HG03108 (cell line): ENCODE data around the gene PPP1R37.

ENCODE experiments used
- ATAC-seq: cut with Tn5 transposase; IDR thresholded peaks from one replicate; pipeline ENCODE4 v1.9.1; 2021; ENCODE audit warnings: moderate library complexity; ENCODE audit not compliant: unreplicated experiment

The PPP1R37 gene

DNA sequence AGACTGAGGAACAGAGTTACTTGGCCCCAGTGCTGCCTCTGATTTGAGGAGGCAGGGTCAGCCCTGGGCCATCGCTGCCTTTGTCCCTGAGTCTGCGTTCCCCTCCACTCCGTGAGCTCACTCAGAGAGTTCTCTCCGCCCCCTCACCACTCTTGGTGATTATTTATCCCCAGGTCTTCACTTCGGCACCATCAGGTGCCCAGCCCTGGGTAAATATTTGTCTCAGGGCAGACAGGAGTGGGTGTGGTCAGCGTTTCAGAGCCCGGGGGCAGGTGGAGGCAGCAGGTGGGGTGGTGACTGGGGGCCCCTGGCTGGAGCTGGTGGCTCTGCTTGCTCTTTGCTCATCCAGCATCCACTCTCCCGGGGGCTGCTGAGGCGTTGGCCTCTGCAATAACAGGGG is 20.6 kb downstream of the PPP1R37 start:
- ATAC-seq, result no peak

DNA sequence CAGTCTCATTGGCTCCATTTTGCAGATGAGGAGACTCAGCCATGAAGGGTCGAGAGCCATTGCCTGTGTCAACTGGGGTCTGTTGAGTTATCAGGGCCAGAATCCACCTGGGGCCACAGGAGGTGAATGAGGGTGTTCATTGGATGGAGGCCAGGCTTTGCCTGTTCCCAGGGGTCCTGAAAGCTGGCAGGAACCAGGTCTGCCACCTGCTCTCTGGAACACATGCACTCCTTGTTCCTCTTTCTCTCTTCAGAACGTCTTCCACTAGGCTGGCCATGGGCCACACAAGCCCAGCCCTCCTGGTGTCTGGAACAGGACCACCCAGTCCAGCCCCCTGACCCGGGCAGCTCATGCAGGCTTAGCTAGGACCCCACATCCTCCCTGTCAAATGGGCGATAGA is 21.1 kb downstream of the PPP1R37 start:
- ATAC-seq, result no peak

DNA sequence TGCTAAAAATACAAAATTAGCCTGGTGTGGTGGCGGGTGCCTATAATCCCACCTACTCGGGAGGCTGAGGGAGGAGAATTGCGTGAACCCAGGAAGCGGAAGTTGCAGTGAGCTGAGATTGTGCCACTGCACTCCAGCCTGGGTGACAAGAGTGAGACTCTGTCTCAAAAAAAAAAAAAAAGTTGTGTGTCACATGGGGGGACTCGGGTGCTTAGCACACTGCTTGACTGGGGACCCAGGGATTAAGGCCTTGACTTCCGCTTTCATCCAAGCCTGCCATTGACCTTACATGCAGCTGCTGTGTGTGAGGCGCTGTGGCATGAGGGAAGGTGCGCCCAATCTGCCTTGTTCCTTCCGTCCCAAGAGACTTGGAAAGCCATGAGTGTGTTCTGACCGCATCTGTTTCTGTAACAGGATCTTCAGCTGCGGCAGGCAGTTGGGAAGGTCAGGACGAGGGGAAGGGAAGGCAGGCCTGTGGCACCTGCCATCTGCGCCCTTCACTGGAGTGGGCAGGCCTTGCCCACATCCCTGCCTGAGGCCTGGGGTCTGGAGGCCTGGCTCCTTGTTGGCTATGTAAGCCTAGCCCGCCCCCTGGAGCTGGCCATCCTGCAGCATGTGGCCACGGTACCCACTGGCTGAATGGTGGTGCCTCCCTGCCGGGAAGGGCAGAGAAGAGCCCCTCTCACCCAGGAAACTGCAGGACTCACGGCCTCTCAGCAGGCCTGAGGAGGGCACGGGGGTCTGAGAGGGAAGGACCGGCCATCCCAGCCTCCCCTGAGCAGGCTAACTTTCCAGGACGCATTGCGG is 23.0 kb downstream of the PPP1R37 start:
- ATAC-seq, result no peak

DNA sequence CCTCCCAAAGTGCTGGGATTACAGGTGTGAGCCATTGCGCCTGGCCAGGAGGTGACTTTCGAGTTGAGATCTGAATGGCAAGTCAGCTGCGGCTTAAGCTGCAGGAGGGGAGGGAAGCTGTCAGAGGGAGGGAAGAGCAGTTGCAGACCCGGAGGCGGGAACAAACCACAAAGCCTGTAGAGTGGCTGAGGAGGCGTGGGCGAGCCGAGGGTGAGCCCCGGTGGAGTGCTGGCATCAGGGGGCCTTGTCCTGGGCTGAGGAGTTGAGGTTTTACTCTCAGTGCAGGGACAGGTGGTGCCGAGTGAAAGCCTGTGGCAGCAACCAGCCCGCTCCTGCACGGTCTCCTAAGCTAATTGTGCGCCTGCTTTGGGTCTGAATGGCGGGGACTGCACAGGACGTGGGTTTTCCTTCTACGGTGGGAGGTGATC is 24.2 kb downstream of the PPP1R37 start:
- no peak for ATAC-seq

DNA sequence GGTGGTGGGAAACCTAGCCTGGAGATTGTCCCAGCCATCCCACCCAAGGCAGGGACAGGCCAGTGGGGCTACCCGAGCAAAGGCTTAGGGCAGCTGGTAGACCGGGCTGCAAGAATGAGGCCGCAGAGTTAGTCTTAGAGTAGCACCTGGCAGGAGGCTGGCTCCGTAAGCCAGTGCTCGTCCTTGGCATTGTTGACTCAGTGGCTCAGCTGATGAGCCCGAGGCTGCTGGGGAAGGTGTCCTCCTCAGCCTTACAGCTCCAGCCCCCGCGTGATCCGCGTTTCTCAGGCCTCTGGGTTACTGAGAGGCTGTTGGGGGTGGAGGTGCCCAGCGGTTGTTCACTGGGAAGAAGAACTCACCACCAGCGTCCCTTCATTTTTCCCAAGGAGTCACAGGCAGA is 24.7 kb downstream of the PPP1R37 start:
- no peak for ATAC-seq

DNA sequence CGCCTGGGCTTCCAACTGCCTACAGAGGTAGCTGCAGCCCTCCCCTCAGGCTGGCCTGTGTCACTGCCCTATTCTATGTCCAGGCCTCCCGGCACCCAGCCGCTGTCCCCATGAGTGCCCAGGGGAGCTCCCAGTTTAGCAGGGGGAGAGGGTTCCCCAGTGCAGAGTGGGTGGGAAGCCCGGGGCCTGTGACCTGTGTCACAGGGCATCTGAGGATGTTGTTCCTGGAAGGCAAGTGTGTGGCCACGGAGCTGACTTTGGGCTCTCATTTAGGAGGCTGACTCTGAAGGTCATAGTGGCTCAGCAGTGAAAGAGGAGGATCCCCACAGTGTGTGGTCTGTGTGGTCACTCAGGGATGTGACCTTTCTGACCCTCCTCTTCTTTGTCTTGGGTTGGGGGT is 25.1 kb downstream of the PPP1R37 start:
- ATAC-seq, result no peak

DNA sequence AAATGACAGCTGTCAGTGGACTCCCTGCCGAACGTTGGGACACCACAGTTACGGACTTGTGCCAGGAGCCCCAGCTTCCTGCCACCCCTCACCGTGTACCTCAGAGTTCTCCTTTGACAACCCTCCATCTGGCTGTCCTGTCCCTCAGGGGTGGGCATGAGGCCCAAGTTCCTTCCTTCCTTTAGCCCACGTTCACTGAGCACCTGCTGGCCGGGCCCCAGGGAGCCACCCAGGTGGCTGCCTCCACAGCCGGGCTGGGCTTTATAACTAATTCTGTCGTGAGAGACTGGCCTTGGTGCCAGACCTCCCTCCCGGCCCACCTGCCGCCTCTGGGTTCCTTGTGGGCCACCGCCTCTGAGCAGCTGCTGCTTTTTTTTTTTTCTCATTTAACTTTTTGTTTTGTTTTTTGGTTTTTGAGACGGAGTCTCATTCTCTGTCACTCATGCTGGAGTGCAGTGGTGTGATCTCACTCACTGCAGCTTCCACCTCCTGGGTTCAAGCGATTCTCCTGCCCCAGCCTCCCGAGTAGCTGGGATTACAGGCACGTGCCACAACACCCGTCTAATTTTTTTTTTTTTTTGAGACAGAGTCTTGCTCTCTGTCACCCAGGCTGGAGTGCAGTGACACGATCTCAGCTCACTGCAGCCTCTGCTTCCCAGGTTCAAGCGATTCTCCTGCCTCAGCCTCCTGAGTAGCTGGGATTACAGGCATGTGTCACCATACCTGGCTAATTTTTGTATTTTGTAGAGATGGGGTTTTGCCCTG is 25.8 kb downstream of the PPP1R37 start:
- ATAC-seq, result peak; percentile 40

DNA sequence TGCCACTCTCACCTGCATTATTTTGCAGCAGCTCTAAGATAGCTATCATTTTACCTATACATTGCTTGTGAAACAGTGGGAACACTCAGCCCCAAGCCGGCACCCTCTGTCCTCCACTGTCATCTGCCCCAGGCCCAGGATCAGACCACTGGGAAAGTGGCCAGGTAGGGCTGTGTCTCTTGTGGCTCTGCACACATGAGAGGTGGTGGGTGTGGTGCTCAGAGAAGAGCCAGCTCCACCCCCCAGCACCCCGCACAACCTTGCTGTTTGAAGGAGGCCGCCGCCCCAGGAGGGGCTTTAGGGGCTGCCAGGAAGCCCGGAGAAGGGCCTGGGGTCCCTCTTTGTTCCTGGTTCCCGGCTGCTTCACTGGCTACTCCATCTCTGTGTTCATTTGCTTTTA is 26.6 kb downstream of the PPP1R37 start:
- no peak for ATAC-seq

DNA sequence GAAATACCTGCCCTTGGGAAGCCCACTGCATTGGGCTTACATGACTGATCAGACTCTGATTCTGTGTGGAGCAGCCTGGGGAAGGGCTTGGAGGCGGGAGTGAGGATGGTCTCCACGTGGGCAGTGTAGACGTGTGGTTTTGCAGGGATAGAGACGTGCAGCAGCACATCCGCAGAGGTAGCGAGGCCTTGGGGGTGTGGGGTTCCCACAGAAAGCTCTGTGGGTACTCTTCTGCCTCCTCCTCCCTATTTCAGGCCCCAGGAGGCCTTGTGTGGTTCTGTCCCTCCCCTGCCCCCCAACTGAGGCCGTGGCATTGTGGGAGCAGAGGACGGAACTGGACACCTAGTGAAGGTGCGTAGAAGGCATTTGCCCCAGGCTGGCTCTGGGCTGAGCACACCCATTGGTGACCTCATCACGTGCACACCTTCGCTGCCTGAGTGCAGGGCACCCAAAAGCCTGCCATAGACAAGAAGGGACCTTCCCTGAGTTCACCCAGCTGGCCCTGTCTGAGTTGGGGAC is 28.9 kb downstream of the PPP1R37 start:
- no peak for ATAC-seq

DNA sequence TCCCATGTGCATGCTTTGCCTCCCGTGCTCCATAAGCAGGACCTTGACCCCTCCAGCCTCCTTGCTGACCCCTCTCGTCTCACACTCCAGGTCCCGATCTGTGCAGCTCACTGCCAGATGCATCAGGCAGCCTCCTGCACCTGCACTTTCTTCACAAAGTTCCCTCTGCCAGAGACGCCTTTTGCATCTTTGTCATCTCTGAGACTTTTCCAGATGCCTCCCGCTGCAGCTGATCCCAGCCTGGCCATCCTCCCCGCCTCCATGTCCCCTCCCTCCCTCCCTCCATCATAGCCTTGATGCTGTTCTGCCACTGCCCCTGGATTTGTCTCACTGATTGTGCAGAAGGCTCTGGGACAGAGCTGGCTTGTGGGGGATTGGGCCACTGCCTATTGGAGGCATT is 29.9 kb downstream of the PPP1R37 start:
- no peak for ATAC-seq

DNA sequence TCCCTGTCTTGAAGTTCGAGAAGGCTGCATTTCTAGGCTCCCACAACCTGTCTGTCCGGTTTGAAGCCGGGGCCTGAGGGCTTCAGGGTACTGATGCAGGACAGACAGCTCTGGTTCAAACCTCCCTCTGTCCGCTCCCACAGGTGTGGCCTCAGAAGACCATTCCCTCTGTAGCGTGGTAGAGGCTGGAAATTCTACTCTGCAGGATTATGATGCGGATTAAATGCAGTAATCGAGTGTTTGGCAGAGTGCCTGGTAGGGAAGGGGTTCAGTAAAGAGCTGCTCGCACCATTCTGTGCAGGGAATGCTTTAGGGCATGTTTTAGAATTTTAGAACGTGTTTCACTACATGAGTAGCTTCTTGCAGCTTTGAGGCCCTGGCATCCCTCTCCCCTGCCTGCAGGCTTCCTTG is 30.5 kb downstream of the PPP1R37 start:
- ATAC-seq, result no peak

DNA sequence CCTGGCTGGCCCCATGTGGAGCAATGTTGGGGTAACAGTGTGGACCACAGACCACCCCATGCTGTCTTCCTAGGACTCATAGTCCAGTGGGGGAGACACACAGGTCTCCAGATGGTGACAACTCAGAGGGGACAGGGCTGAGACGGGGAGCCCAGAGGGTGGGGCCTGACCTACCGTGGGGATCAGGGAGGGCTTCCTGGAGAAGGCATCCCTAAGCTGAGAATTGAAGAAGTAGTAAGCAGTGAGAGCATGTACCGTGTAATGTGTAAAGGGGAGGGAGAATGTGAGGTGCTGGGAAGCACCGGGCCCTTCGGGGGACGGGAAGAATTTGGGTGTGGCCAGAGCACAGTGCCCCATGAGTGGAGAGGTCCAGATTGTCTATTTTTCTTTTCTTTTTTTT is 31.0 kb downstream of the PPP1R37 start:
- no peak for ATAC-seq

DNA sequence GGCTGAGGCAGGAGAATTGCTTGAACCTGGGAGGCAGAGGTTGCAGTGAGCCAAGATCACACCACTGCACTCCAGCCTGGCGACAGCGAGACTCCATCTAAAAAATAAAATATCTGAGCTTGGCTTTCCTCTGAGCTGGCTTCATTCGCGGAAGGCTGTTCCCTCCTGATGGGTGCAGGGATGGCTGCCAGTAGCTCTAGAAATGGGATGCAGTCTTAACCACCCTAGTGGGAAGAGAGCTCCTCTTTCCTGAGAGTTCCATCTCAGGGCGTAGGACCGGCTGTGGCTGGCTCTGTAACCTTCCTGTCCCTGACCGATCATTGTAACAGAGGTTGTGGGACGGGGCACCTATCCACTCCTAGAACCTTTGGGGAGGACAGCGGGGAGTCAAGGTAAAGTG is 32.4 kb downstream of the PPP1R37 start:
- no peak for ATAC-seq

DNA sequence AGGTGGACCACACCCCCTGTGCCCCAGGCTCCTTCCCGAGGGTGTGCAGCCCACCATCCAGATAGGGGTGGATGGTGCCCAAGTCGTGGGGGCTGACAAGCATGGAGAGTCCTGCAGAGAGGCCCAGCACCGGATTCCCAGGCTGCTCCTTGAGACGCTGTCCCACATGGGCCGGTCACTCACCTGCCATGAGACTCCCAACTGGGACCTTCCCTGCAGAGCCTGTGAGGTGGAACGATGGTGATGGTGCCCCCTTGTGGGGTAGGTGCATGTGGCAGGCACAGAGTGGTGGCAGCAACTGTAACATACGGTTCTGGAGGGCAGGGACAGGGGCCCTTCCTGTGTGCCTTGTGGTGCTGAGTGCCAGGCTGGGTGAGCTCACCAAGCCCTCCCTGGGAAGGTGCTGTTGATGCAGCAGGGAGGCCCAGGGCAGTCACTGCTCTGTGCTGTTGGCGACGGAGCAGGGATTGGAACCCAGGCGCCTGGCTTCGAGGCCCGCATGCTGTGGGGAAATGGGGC is 33.1 kb downstream of the PPP1R37 start:
- no peak for ATAC-seq

DNA sequence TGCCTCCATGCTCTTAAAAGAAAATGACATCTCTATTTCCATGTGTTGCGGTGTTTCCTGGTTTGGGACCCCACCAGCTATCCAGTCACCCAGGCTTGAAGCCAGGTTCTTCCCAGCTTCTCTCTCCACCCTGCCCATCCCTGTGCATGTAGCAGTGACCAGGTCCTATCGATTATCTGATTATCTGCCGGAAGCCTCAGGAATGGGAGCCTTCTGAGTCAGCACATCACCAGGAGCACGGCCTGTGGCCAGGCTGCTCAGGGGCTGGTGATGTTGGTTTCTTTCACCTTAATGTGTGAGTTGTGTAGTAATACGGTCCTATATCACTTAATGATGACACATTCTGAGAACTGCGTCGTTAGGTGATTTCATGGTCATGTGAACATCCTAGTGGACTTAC is 33.7 kb downstream of the PPP1R37 start:
- ATAC-seq, result no peak

DNA sequence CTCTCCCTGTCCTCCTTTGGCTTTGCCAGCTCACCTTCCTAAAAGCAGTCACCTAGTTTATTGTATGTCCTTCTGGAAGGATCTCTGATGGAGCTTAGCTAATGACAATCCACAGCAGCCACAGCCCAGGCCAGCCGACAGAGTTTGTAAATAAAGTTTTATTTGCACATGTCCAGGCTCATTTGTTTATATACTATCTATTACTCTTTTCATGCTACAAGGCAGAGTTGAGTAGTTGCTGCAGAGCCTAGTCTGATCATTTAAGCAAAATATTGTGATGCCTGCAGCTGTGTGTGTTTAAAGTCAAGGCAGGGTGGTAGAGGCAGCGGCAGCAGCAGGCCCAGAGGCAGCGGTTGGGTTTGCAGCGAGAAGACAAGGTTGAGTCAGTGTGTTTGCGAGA is 35.2 kb downstream of the PPP1R37 start:
- ATAC-seq, result no peak

DNA sequence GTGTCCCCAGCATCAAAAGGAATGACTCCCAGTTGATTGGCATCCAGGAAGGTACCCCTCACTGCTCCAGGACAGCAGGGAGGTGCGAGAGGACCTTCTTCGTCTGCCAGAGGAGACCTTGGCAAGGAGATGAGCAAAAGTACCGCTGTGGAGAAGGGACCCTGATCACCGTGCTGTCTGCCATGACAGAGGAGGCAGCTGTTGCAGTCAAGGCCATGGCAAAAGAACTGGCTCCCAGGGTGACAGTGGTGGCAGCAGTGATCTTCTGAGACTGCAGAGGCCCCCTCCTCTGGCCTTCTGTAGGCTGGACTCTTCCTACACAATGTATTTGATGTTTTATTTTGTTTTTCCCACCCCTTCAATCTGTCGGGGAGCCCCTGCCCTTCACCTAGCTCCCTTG is 35.8 kb downstream of the PPP1R37 start:
- no peak for ATAC-seq

DNA sequence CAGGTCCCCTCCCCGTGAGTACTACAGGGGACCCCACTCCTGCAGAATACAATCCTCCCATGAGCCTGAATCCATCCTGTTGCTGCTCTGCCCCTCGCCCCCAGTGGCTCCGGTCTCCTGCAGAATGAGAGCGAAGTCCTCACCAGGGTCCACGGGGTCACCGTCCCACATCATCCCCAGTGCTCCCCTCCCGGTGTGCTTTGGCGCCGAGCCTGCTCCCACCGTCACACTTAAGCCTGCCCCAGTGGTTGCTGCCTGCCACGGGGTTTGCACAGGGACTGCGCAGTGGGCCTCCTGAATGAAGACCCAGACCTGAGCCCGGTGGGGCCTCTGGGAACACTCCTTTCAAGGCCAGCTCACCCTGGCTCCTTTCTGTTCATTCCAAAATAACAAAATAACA is 37.3 kb downstream of the PPP1R37 start:
- no peak for ATAC-seq

DNA sequence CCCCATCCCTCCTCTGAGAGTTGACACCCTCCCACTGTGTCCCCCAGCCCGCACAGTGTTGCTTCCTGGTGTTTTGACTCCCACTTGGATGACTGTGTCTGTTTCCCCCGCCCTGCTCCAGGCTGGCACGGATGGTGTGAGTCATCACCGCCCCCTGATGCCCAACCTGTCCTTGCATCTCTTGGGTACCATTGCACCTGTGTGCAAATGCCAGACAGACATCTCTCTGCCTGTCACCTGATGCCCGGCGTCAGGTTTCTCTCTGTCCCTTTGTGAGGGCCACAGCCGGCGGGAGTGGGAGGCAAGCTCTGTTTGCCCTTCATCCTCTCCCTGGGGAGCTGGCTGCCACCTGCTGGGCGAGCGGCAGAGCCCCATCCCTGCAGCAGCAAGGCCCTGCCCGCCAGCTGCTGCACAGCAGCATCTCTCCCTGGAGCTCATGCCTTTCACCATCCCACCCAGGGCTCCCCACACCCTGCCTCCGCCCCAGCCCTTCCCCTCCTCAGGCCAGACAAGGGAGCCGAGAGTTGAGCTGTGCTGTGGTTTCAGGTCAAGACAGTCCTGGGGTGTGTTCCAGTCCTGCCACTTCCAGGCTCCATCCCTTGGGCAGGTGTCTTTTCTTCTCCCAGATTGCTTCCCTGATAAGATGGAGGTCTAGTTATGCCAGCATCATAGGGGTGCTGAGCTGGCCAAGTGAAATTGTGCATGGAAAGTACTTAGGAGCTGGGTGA is 38.1 kb downstream of the PPP1R37 start:
- ATAC-seq, result no peak

DNA sequence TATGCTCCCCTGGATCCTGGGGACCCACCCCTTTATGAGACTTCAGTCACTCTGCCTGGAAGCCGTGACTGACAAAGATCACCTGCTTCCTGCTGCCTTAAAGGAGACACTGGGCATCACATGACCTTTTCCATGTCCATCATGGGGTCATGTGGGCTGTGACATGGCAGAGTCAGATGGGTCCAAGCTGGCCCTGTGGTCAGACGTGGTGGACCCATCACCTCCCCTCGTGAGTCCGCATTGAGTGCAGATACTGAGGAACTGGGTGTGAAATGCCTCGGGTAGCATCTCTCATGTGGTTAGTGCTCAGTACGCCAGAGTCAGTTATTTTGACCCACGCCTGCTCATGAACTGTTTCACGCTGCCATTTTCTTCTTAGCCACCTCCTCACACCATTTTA is 40.7 kb downstream of the PPP1R37 start:
- no peak for ATAC-seq

DNA sequence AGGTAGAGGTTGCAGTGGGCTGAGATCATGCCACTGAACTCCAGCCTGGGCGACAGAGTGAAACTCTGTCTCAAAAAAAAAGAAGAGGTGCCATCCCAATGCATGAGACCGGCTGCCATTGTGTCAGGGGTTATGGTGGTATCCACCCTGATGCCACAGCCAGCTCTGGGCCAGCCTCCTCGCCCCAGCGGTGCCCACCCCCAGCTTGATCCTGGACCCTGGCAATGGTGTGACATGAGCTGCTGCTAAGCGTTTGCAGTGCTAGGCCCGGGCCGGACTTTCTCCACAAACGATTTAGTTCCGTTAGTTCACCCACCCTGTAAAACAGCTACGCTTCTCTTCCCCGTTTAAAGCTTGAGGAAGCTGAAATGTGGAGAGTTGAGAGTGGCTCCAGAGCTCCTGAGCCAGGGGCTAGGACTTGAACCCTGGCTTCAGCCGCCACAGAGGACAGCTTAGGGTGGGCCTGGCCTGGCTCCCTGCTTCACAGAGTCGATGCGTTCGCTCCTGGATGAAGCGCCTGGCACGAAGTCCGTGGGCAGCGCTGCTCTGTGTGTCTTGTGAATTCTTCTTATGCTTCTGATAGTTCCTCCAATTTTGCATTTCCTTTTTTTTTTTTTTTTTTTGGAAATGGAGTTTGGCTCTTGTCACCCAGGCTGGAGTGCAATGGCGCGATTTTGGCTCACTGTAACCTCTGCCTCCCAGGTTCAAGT is 42.4 kb downstream of the PPP1R37 start:
- no peak for ATAC-seq
